NOMO-1 (cell line): ENCODE measurements around the gene SLC18A3.

Experiments used
- DNase-seq, 2 experiments: peaks; one replicate each; lab custom pipeline; 2025; ENCODE audit not compliant: unreplicated experiment in 2 of 2; lab: John Stamatoyannopoulos, UW

SLC18A3 gene

GRCh38 chr10:49610458-49611165, 502 bp downstream of the SLC18A3 start:
- no peak for DNase-seq

DNA sequence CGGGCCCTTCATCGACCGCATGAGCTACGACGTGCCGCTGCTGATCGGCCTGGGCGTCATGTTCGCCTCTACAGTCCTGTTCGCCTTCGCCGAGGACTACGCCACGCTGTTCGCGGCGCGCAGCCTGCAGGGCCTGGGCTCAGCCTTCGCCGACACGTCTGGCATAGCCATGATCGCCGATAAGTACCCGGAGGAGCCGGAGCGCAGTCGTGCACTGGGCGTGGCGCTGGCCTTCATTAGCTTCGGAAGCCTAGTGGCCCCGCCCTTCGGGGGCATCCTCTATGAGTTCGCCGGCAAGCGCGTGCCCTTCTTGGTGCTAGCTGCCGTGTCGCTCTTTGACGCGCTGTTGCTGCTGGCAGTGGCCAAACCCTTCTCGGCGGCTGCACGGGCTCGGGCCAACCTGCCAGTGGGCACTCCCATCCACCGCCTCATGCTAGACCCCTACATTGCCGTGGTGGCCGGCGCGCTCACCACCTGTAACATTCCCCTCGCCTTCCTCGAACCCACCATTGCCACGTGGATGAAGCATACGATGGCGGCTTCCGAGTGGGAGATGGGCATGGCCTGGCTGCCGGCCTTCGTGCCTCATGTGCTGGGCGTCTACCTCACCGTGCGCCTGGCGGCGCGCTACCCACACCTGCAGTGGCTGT, 1.2 kb downstream of the SLC18A3 start:
- DNase-seq = no peak

DNA sequence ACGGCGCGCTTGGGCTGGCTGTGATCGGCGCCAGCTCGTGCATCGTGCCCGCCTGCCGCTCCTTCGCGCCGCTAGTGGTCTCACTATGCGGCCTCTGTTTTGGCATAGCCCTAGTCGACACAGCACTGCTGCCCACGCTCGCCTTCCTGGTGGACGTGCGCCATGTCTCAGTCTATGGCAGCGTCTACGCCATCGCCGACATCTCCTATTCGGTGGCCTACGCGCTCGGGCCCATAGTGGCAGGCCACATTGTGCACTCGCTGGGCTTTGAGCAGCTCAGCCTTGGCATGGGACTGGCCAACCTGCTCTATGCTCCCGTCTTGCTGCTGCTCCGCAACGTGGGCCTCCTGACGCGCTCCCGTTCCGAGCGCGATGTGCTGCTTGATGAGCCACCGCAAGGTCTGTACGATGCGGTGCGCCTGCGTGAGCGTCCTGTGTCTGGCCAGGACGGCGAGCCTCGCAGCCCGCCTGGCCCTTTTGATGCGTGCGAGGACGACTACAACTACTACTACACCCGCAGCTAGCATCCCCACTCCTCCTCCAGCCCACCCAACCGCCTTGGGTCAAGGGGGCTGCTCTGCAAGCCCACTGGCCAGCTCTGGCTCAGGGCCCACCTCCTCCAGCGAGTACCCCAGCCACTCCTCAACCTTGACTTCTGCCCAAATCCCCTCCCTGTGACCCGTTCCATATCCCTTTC, 1.9 kb downstream of the SLC18A3 start:
- DNase-seq = no peak

GRCh38 chr10:49612513-49613164, 2.5 kb downstream of the SLC18A3 start:
- no peak for DNase-seq

- DNase-seq = no peak
Observed at GRCh38 chr10:49613165-49613881, 3.2 kb downstream of the SLC18A3 start.

DNA sequence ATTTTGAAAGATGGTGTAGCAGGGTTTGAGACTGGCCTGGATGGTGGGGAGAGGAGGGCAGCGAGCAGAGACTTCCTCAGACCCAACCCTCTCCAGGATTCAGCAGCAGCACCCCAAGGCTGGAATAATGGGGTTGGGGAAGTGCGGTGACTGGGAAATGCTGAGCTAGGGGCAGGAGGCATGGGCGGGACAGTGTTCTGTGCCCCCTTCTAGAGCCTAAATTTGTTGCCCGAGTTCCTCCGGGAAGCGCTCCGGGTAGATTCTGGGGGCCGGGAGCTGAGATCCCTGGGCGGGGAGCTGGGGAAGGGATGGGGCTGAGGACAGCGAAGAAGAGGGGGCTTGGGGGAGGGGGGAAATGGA, 3.8 kb downstream of the SLC18A3 start, which contains the start of gene CHAT:
Gene CHAT, plus strand, starts transcription at position 156 of the 360 bp plus-strand sequence. Its CDS starts 153 bp downstream, at position 309.
- DNase-seq = no peak

GRCh38 chr10:49614242-49615198, 4.4 kb downstream of the SLC18A3 start:
- DNase-seq = no peak

- no peak for DNase-seq
Observed at GRCh38 chr10:49615213-49615612, 5.1 kb downstream of the SLC18A3 start.

- DNase-seq = no peak
Observed at GRCh38 chr10:49615721-49616120, 5.6 kb downstream of the SLC18A3 start.

- DNase-seq = no peak
Observed at GRCh38 chr10:49616421-49617101, 6.5 kb downstream of the SLC18A3 start.

GRCh38 chr10:49617121-49618020, 7.3 kb downstream of the SLC18A3 start:
- DNase-seq = no peak

GRCh38 chr10:49618821-49619220, 8.7 kb downstream of the SLC18A3 start:
- no peak for DNase-seq

DNA sequence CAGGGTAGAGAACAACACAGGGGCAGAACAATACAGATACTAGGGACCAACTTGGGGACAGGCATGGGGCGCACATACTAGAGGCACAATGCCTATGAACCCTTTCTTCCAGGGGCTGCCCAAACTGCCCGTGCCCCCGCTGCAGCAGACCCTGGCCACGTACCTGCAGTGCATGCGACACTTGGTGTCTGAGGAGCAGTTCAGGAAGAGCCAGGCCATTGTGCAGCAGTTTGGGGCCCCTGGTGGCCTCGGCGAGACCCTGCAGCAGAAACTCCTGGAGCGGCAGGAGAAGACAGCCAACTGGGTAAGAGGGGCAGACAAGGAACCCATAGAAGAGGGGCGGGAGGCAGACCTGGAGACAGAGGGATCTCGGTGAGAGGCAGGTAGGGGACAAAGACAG, 9.5 kb downstream of the SLC18A3 start:
- DNase-seq = no peak

GRCh38 chr10:49620286-49620810, 10.2 kb downstream of the SLC18A3 start:
- no peak for DNase-seq

GRCh38 chr10:49620841-49621378, 10.8 kb downstream of the SLC18A3 start:
- DNase-seq = no peak

DNA sequence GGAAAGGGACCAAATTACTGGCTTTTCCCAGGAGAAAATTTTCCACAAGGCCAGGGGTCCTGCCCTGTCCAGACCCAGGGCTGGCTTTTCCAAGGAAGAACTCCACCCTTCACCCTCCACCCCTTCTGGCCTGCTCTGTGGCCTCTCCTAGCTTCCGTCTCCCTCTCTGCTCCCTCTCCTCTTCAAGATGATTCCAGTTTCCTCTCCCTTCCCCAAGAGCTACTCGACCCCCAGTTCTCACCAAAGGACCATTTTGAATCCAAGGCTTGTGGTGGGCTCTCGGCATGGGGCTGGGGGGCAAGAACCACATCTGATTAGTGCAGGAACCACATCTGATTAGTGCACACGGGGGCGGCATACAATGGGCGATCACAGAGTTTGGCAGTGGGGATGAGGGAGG, 11.5 kb downstream of the SLC18A3 start:
- no peak for DNase-seq
